Measurements from ENCODE around the gene CENPH.
A peak's percentile ranks its signal among the peaks of the same experiment; 100 is the strongest.

CENPH gene

DNA sequence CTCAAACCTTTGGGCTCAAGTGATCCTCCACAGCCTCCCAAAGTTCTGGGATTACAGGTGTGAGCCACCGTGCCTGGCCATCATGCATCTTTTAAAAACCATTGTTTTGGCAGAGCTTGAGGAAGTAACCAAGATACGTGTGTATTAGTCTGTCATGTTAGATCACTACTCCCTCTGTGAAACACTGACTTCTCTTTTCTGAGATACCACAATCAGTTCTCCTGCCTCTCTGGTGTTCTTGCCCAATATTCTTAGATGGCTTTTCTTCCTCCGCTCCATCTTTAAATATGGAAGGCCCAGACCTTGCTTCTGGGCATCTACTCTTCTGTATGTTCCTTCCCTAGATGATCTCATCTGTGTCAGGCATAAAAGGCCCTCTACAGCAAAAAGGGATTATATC, 36.7 kb upstream of the CENPH start:
- no peaks in the 10 kb centered on the region for H3K27me3 ChIP-seq (replicated peaks; ENCODE audit: control insufficient read depth, insufficient read depth, low read length)
- TF ChIP-seq, protein P1, sequence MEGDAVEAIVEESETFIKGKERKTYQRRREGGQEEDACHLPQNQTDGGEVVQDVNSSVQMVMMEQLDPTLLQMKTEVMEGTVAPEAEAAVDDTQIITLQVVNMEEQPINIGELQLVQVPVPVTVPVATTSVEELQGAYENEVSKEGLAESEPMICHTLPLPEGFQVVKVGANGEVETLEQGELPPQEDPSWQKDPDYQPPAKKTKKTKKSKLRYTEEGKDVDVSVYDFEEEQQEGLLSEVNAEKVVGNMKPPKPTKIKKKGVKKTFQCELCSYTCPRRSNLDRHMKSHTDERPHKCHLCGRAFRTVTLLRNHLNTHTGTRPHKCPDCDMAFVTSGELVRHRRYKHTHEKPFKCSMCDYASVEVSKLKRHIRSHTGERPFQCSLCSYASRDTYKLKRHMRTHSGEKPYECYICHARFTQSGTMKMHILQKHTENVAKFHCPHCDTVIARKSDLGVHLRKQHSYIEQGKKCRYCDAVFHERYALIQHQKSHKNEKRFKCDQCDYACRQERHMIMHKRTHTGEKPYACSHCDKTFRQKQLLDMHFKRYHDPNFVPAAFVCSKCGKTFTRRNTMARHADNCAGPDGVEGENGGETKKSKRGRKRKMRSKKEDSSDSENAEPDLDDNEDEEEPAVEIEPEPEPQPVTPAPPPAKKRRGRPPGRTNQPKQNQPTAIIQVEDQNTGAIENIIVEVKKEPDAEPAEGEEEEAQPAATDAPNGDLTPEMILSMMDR (IDR thresholded peaks at IDR 0.05; ENCODE audit: insufficient read depth, low read length, poor library complexity, severe bottlenecking) = no peak
- no peak for DNase-seq (ENCODE audit: extremely low read depth, insufficient read length)

DNA sequence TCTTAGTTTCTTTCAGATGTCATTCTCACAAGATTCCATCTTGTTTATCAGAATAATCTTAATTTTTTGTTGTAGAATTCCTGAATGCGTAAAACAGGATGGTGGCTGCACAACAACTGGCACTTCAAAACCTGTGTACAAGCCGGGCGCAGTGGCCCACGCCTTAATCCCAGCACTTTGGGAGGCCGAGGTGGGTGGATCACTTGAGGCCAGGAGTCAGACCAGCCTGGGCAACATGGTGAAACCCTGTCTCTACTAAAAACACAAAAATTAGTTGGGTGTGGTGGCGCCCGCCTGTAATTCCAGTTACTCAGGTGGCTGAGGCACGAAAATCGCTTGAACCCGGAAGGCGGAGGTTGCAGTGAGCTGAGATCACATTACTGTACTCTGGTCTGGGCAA, 32.9 kb upstream of the CENPH start:
- no peak for DNase-seq (ENCODE audit: extremely low read depth, insufficient read length)
- TF ChIP-seq, protein P1 (IDR thresholded peaks at IDR 0.05; ENCODE audit: insufficient read depth, low read length, poor library complexity, severe bottlenecking) = no peak

More for the DNA sequence above, 36.7 kb upstream of the CENPH start:
- Histone ChIP-seq H3K4me3 (replicated peaks; ENCODE audit: low read depth, low read length) (no peak overlapping the region), H3K36me3 (ENCODE audit: control insufficient read depth, insufficient read depth, low read length) (no peaks in the 10 kb centered on the region)

DNA sequence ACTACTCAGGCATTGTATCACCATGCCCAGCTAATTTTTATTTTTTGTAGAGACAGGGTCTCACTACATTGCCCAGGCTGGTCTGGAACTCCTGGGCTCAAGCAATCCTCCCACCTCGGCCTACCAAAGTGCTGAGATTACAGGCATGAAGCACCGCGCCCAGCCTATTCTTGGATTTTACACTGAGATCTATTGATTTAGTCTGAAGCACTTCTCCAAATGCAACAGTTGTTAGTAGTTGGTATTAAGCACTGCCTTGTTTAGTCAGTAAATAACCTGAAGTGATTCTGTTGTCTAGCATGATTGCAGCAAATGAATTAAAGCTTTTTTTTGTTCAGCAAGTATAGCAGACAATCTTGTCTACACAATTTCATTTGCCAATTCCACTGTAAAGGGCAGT, 31.3 kb upstream of the CENPH start:
- TF ChIP-seq, protein P1 (IDR thresholded peaks at IDR 0.05; ENCODE audit: insufficient read depth, low read length, poor library complexity, severe bottlenecking) = no peak
- no peaks in the 10 kb centered on the region for H3K27me3 ChIP-seq (replicated peaks; ENCODE audit: control insufficient read depth, insufficient read depth, low read length)
- no peak overlapping the region for H3K4me3 ChIP-seq (replicated peaks; ENCODE audit: low read depth, low read length)
- H3K36me3 ChIP-seq (ENCODE audit: control insufficient read depth, insufficient read depth, low read length) = no peaks in the 10 kb centered on the region
- no peak for DNase-seq (ENCODE audit: extremely low read depth, insufficient read length)

More for the DNA sequence above, 32.9 kb upstream of the CENPH start:
- Histone ChIP-seq H3K4me3 (replicated peaks; ENCODE audit: low read depth, low read length) (no peak overlapping the region), H3K27me3 (replicated peaks; ENCODE audit: control insufficient read depth, insufficient read depth, low read length) (no peaks in the 10 kb centered on the region), H3K36me3 (ENCODE audit: control insufficient read depth, insufficient read depth, low read length) (no peaks in the 10 kb centered on the region)

DNA sequence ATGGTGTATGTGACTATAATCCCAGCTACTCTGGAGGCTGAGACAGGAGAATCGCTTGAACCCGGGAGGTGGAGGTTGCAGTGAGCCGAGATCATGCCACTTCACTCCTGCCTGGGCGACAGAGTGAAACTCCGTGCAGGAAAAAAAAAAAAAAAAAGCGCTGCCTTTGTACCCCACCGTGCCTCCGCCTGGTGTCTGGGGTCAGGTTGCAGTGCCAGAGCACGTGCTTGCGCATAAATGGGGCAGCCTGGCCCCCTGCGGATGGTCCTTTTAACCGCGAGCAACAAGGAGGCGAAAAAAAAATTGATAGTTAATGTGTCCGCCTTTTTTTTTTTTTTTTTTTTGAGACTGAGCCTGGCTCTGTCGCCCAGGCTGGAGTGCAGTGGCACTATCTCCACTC, 28.7 kb upstream of the CENPH start:
- TF ChIP-seq, protein P1 (IDR thresholded peaks at IDR 0.05; ENCODE audit: insufficient read depth, low read length, poor library complexity, severe bottlenecking) = no peak
- Histone ChIP-seq H3K4me3 (replicated peaks; ENCODE audit: low read depth, low read length) (no peak overlapping the region), H3K27me3 (replicated peaks; ENCODE audit: control insufficient read depth, insufficient read depth, low read length) (no peaks in the 10 kb centered on the region), H3K36me3 (ENCODE audit: control insufficient read depth, insufficient read depth, low read length) (no peaks in the 10 kb centered on the region)
- no peak for DNase-seq (ENCODE audit: extremely low read depth, insufficient read length)

DNA sequence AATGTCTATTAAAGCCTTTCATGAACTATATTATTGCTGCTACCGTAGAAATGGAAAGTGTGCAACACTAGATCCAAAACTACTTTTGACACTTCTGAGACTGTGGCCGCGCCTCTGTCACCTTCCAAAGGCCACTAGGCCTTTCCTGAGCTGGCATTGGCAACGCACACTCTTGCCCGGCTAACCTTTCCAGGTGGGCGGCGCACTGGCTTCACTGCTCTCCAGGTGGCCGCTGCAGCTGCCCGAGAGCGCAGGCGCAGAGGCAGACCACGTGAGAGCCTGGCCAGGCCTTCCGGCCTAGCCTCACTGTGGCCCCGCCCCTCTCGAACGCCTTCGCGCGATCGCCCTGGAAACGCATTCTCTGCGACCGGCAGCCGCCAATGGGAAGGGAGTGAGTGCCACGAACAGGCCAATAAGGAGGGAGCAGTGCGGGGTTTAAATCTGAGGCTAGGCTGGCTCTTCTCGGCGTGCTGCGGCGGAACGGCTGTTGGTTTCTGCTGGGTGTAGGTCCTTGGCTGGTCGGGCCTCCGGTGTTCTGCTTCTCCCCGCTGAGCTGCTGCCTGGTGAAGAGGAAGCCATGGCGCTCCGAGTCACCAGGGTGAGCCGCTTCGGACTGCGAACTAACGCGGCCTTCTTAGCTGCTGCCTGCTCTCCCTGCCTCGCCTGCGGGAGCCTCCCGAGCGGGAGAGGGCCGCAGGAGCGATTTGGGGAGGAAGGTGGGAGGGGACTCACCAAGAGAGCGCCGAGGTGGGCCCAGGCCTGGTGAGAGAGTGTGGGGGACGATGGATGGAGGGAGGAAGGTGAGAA, 22.5 kb upstream of the CENPH start, which contains the start of gene CCNB1:
Gene CCNB1, plus strand, starts transcription at position 465 of the 807 bp plus-strand sequence. Its CDS starts 113 bp downstream, at position 578.
- no peaks in the 10 kb centered on the region for H3K27me3 ChIP-seq (replicated peaks; ENCODE audit: control insufficient read depth, insufficient read depth, low read length)
- TF ChIP-seq, protein P1 (IDR thresholded peaks at IDR 0.05; ENCODE audit: insufficient read depth, low read length, poor library complexity, severe bottlenecking) = peak; percentile 16
- peaks cover 1% of the 10 kb centered on the region; the same call in 1 of the 2 replicates for H3K36me3 ChIP-seq (ENCODE audit: control insufficient read depth, insufficient read depth, low read length)
- peak within 1 kb of the TSS; percentile 93 for H3K4me3 ChIP-seq (replicated peaks; ENCODE audit: low read depth, low read length)
- DNase-seq (ENCODE audit: extremely low read depth, insufficient read length) = peak; percentile 98

Data from GM06990 (cell line).